ENCODE measurements around the gene PTGIS. TPM values are rescaled to one million over a fixed set of nuclear protein-coding genes. Genes with fewer than 3 reads are reported as not detected.

Gene PTGIS
- total RNA-seq, 2 donors from 2014 or later = 9.9 to 10.9 TPM

DNA sequence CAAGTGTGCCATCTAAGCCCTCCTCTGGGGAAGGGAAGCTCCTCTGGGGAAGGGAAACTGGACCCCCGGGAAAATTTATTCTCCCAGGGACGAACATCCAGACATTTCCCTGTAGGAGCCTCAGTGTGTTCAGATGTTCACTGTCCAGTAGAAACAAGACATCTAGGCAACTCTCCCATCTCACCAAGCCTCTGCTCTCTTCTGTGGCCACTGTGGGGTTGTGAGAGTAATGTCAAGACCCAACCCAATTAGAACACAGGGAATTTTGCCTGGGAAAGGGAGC lies 3.6 kb upstream of the PTGIS start:
- intact Hi-C loops (cut with DNase I) = no loop called here
- Histone ChIP-seq H3K27ac (no peak overlapping the region), H3K36me3 (replicated peaks in 1 of 2; ENCODE audit: insufficient read depth in 1 of 2, low read depth in 2 of 2) (no peaks in the 10 kb centered on the region), H3K9me3 (no peaks in the 10 kb centered on the region), H3K4me1 (peaks cover 5% of the 10 kb centered on the region), H3K4me3 (no peak overlapping the region), H3K27me3 (peaks cover 0 to 7% of the 10 kb centered on the region in 2 donors)
- DNase-seq (no peak), ATAC-seq (no peak)
- TF ChIP-seq POLR2A (IDR thresholded peaks at IDR 0.05) (no peak), CTCF (IDR thresholded peaks at IDR 0.05) (no peak)
- 75 to 100% methylated on average over 1 to 2 of the region's 2 CpGs for WGBS, 2 donors

DNA sequence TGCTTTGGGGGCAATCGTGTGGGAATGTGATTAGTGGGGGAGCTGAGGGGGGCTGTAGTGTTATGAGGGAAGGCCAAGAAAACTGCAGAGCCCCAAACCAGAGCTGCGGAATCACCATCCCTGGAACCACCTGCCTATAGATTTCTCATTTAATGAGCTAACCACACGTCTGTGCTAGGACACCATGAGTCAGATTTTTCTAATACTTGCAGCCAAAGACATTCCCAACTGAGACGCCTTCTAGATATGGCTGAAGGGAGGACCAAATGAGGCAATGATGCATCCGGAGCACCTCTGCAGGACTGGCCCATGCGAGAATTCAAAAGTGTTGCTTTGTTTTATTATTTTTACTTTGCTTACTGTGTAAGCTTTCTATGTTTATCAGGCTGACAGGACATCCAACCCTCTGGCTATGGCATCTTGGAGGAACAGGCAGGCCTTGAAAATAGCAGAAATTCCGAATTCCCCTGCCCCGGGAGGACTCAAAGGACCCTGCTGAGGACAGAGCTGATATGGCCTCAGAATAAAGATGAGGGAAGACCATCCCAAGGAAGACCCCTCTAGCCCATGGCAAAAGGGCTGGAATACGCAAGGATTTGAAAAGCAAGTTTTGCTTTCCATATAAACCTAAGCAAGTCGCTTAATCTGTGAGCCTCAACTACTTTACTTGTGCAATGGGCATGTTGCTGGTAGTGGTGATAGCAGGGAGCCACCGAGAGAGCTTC lies 3.1 kb upstream of the PTGIS start:
- ATAC-seq (no peak), DNase-seq (no peak)
- H3K9me3 ChIP-seq = no peaks in the 10 kb centered on the region
- H3K27me3 ChIP-seq = peaks cover 0 to 7% of the 10 kb centered on the region in 2 donors
- no peak overlapping the region for H3K27ac ChIP-seq
- no peaks in the 10 kb centered on the region for H3K36me3 ChIP-seq (replicated peaks in 1 of 2; ENCODE audit: insufficient read depth in 1 of 2, low read depth in 2 of 2)
- H3K4me3 ChIP-seq = no peak overlapping the region
- TF ChIP-seq POLR2A (IDR thresholded peaks at IDR 0.05) (no peak), CTCF (IDR thresholded peaks at IDR 0.05) (no peak)
- peaks cover 5% of the 10 kb centered on the region for H3K4me1 ChIP-seq
- 73 to 79% methylated on average over 11 of the region's 11 CpGs for WGBS, 2 donors
- intact Hi-C loops (cut with DNase I) = no loop called here

DNA sequence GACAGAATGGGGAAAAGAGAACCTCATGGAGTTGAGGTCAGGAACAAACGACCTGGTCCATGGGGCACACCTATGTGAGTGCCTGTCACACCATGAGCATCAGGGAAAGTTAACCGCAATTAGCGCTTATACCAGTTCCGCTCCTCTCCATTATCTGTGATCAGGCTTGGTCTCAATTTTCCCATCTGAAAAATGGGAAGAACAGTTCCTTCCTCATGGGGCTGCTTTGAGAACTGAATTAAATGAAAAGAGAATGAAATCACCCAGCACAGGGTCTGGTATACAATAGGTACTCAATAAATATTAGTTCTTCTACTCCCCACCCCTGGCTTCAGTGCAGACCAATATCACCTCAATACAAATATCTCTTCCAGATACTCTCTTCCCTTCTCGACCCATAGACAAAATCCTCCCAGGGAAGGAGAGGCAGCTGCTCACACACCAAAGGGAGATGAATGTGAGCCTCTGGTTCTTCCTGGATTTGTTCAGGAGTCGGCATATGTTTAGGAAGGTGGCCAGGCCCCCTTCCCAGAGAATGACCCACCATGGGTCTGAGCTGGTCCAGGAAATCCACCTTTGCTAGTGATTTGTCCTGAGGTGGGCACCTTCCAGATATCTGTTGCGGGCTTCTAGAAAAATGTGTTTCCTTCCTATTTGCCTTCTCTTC lies 2.4 kb upstream of the PTGIS start:
- Histone ChIP-seq H3K4me1 (peaks cover 5% of the 10 kb centered on the region), H3K9me3 (no peaks in the 10 kb centered on the region), H3K4me3 (no peak overlapping the region), H3K27ac (no peak overlapping the region), H3K36me3 (replicated peaks in 1 of 2; ENCODE audit: insufficient read depth in 1 of 2, low read depth in 2 of 2) (no peaks in the 10 kb centered on the region), H3K27me3 (peaks cover 0 to 7% of the 10 kb centered on the region in 2 donors)
- ATAC-seq (no peak), DNase-seq (no peak)
- 85% methylated on average over 7 of the region's 7 CpGs for WGBS, 2 donors
- intact Hi-C loops (cut with DNase I) = no loop called here
- TF ChIP-seq CTCF (IDR thresholded peaks at IDR 0.05) (no peak), POLR2A (IDR thresholded peaks at IDR 0.05) (no peak)

- H3K27me3 ChIP-seq = peaks cover 0 to 7% of the 10 kb centered on the region in 2 donors
- DNase-seq (no peak), ATAC-seq (no peak)
- WGBS, 2 donors = 64 to 74% methylated on average over 9 to 10 of the region's 10 CpGs
- TF ChIP-seq POLR2A (IDR thresholded peaks at IDR 0.05) (no peak), CTCF (IDR thresholded peaks at IDR 0.05) (no peak)
- no peaks in the 10 kb centered on the region for H3K9me3 ChIP-seq
- no peaks in the 10 kb centered on the region for H3K36me3 ChIP-seq (replicated peaks in 1 of 2; ENCODE audit: insufficient read depth in 1 of 2, low read depth in 2 of 2)
- peaks cover 5% of the 10 kb centered on the region for H3K4me1 ChIP-seq
- H3K4me3 ChIP-seq = no peak overlapping the region
- H3K27ac ChIP-seq = no peak overlapping the region
- intact Hi-C loops (cut with DNase I) = no loop called here
Measured at GRCh38 chr20:49569411-49570115, 1.6 kb upstream of the PTGIS start.

Measured in body of pancreas (tissue), 4 donors.